ENCODE results near the gene MAPK9.

- TF ChIP-seq POLR2A (IDR thresholded peaks at IDR 0.05; ENCODE audit: low read length): no peak
- no peak for TF ChIP-seq GATA1 (IDR thresholded peaks at IDR 0.05; ENCODE audit: low read depth, low read length)
Observed at GRCh38 chr5:180194410-180195345, 97.2 kb downstream of the MAPK9 start.

All from erythroblast (primary cell).